Measurements from ENCODE around the gene EHD3. TPM values are rescaled to one million over a fixed set of nuclear protein-coding genes. Genes with fewer than 3 reads are reported as not detected.

The EHD3 gene
- total and polyA plus RNA-seq, 2 of the 4 experiments (the other 2 are of a cell fraction): 29.1 to 39.8 TPM

GRCh38 chr2:31243053-31243452, 9.1 kb downstream of the EHD3 start:
- H3K56ac ChIP-seq (ENCODE audit: extremely low read depth, insufficient read depth, low read length): no peak overlapping the region
- no peak overlapping the region for H3K27ac ChIP-seq (ENCODE audit: insufficient read depth, low read length)
- H2AFZ ChIP-seq (replicated peaks; ENCODE audit: low read length, poor library complexity): no peak overlapping the region
- H4K20me1 ChIP-seq (ENCODE audit: insufficient read depth, low read length): peaks cover 5% of the 10 kb centered on the region; the same call in 1 of the 2 replicates
- no peak overlapping the region for H2AK9ac ChIP-seq (replicated peaks; ENCODE audit: low read depth, low read length, poor library complexity)
- H3K9me3 ChIP-seq (ENCODE audit: control insufficient read depth, insufficient read depth, low read length): no peaks in the 10 kb centered on the region
- dilution Hi-C loops (cut with HindIII; ENCODE audit: low sequenced_read_pairs, unreplicated experiment) (no loop called here), in situ Hi-C loops (cut with MboI; ENCODE audit: low sequenced_read_pairs) (no loop called here), intact Hi-C loops (cut with micrococcal nuclease) (no loop called here)
- TF ChIP-seq MAZ (IDR thresholded peaks at IDR 0.05; ENCODE audit: borderline replicate concordance, low read depth, low read length): no peak
- no peak for TF ChIP-seq SMC3 (IDR thresholded peaks at IDR 0.05; ENCODE audit: low read depth, low read length)
- no peak for TF ChIP-seq ELK1 (IDR thresholded peaks at IDR 0.05; ENCODE audit: borderline replicate concordance, low read depth, low read length)
- TF ChIP-seq RCOR1 (IDR thresholded peaks at IDR 0.05; ENCODE audit: insufficient replicate concordance, low read length): no peak
- no peak for TF ChIP-seq CHD1 (IDR thresholded peaks at IDR 0.05; ENCODE audit: low read depth, low read length)
- TF ChIP-seq RFX5 (IDR thresholded peaks at IDR 0.05; ENCODE audit: low read depth, low read length): no peak
- TF ChIP-seq BHLHE40 (IDR thresholded peaks at IDR 0.05; ENCODE audit: low read depth, low read length): no peak
- H3K79me1 ChIP-seq (ENCODE audit: low read depth in 1 of 2, low read length in 2 of 2): peaks cover 1 to 24% of the 10 kb centered on the region in 2 experiments
- no CpG with 5 or more reads among the region's 5 CpGs for WGBS, 2 experiments (ENCODE audit: extremely low coverage in 2 of 2, insufficient read length in 1 of 2)
- H2BK5ac ChIP-seq (ENCODE audit: low read depth, low read length, poor library complexity, severe bottlenecking): no peak overlapping the region
- H3K9ac ChIP-seq (ENCODE audit: low read depth, low read length): no peak overlapping the region
- H4K5ac ChIP-seq (ENCODE audit: low read depth, low read length): no peak overlapping the region
- H3K9me1 ChIP-seq (ENCODE audit: insufficient read depth, low read length): peaks cover 6% of the 10 kb centered on the region; the same call in 1 of the 2 replicates
- H3K4me3 ChIP-seq (ENCODE audit: insufficient read depth, low read depth, low read length): no peak overlapping the region
- POLR2A ChIA-PET (ENCODE audit: unreplicated experiment): no interaction called here
- H2AK5ac ChIP-seq (ENCODE audit: low read depth, low read length): no peak overlapping the region
- H2BK120ac ChIP-seq (ENCODE audit: low read depth, low read length): no peak overlapping the region
- CTCF ChIA-PET: interaction anchor here (0.6 to 1.1 kb wide), 2 partner anchors 90 to 131 kb away, joined by 3 to 4 read pairs; no protein-coding TSS in a partner anchor
- H3K36me3 ChIP-seq (ENCODE audit: control insufficient read depth, insufficient read depth, low read length): peaks cover 14% of the 10 kb centered on the region
- H4K8ac ChIP-seq (ENCODE audit: low read depth in 2 of 2, low read length in 2 of 2): no peak overlapping the region
- H3K4me2 ChIP-seq (ENCODE audit: low read depth, low read length): no peak overlapping the region
- no peak overlapping the region for H3K14ac ChIP-seq (replicated peaks; ENCODE audit: low read depth, low read length)
- H4K91ac ChIP-seq (ENCODE audit: insufficient read depth, low read depth, low read length): no peak overlapping the region
- no peak overlapping the region for H2BK15ac ChIP-seq (ENCODE audit: low read depth, low read length)
- H2BK20ac ChIP-seq (ENCODE audit: low read depth, low read length): no peak overlapping the region
- H3K4me1 ChIP-seq (ENCODE audit: control insufficient read depth, insufficient read depth, low read length): peaks cover 6% of the 10 kb centered on the region
- no peak overlapping the region for H3K18ac ChIP-seq (ENCODE audit: low read depth, low read length)
- ATAC-seq (ENCODE audit: low read depth) (no peak), DNase-seq (no peak)
- H3K27me3 ChIP-seq (ENCODE audit: control insufficient read depth, insufficient read depth, low read length): no peaks in the 10 kb centered on the region
- no peak overlapping the region for H3K23ac ChIP-seq (ENCODE audit: low read depth, low read length)
- H3K4ac ChIP-seq (ENCODE audit: low read depth, low read length): no peak overlapping the region
- no TSS peak for BruUV-seq (replicated peaks)
